K562 (cell line): Measurements from ENCODE around the gene AGA.

Experiments used
- ADNP ChIP-seq: fragments of 200-800 bp; sonication (Bioruptor generic); IDR thresholded peaks from 2 replicates; pipeline ENCODE4 v1.6.1; 2016; ENCODE audit warnings: missing genetic modification characterization, missing compliant biosample characterization
- CTCF ChIP-seq, 3 experiments: IDR thresholded peaks in 2 of 3; conservative IDR thresholded peaks in 1 of 3; 2 replicates each; pipeline ENCODE4 v1.5.1; 2011 to 2012; ENCODE audit warnings: low read length in 3 of 3, mild to moderate bottlenecking in 3 of 3, control low read depth in 2 of 3, improper control_type of control experiment in 1 of 3, inconsistent platforms in 1 of 3, low read depth in 1 of 3, mixed read lengths in 1 of 3, moderate library complexity in 1 of 3; ENCODE audit not compliant: insufficient read depth in 2 of 3
- EZH2 ChIP-seq: IDR thresholded peaks from 2 replicates; pipeline ENCODE4 v1.6.1; 2012; ENCODE audit warnings: low read depth, mild to moderate bottlenecking, inconsistent platforms, low read length, borderline replicate concordance
- FOXO4 ChIP-seq: fragments of 450-650 bp; formaldehyde crosslinking; IDR thresholded peaks from 2 replicates; pipeline ENCODE4 v1.4.0; 2020; ENCODE audit warnings: mild to moderate bottlenecking, moderate library complexity
- HNRNPL ChIP-seq: fragments of 200-400 bp; formaldehyde crosslinking; IDR thresholded peaks from 2 replicates; pipeline ENCODE4 v1.6.1; 2017; ENCODE audit warnings: low read depth, mild to moderate bottlenecking, low read length
- MAFF ChIP-seq: IDR thresholded peaks from 2 replicates; pipeline ENCODE4 v1.6.1; 2012; ENCODE audit warnings: low read length, improper control_type of control experiment
- PTRF ChIP-seq: fragments of 450-650 bp; IDR thresholded peaks from 2 replicates; pipeline ENCODE4 v1.6.1; 2016; ENCODE audit warnings: mild to moderate bottlenecking, missing genetic modification characterization, missing compliant biosample characterization
- RBBP5 ChIP-seq: fragments of 200-600 bp; sonication (generic); IDR thresholded peaks from 2 replicates; pipeline ENCODE4 v1.6.1; 2012; ENCODE audit warnings: borderline replicate concordance, mild to moderate bottlenecking, low read length, control low read depth, inconsistent platforms; ENCODE audit not compliant: insufficient read depth, poor library complexity, severe bottlenecking
- SMAD3 ChIP-seq: fragments of 450-650 bp; formaldehyde crosslinking; conservative IDR thresholded peaks from 2 replicates; pipeline ENCODE4 v1.4.0; 2020; ENCODE audit warnings: mild to moderate bottlenecking
- TBP ChIP-seq: optimal IDR thresholded peaks from 2 replicates; pipeline ENCODE3; 2011; ENCODE audit warnings: low read depth, low read length, improper control_type of control experiment
- TCF7L2 ChIP-seq: fragments of 150-350 bp; IDR thresholded peaks from 2 replicates; pipeline ENCODE4 v1.6.1; 2016; ENCODE audit warnings: low read depth, mild to moderate bottlenecking, low read length, moderate library complexity
- ZNF324 ChIP-seq: fragments of 250-450 bp; sonication (Bioruptor Pico); IDR thresholded peaks from 2 replicates; pipeline ENCODE4 v1.4.0; 2020; ENCODE audit warnings: mild to moderate bottlenecking
- ZNF639 ChIP-seq, 2 experiments: fragments of 200-800 bp in 1 of 2; sonication (Bioruptor generic) in 1 of 2; sonication (generic) in 1 of 2; formaldehyde crosslinking in 1 of 2; IDR thresholded peaks in 1 of 2; conservative IDR thresholded peaks in 1 of 2; 2 replicates each; pipeline versions ENCODE4 v1.5.0 to v1.6.1; 2016 to 2020; ENCODE audit warnings: missing compliant biosample characterization in 1 of 2, missing genetic modification characterization in 1 of 2, missing genetic modification reagents in 1 of 2
- ZNF76 ChIP-seq: fragments of 250-450 bp; sonication (Bioruptor Pico); IDR thresholded peaks from 2 replicates; pipeline ENCODE4 v1.4.0; 2020; ENCODE audit warnings: mild to moderate bottlenecking, moderate library complexity, borderline replicate concordance

- TF ChIP-seq FOXO4 (CRISPR knock-in tag) (no peak), ZNF324 (no peak), RBBP5 (no peak), CTCF (IDR thresholded peaks at IDR 0.05 in 2 of 3, conservative IDR thresholded peaks at IDR 0.05 in 1 of 3; ENCODE audit: insufficient read depth in 2 of 3, low read depth in 1 of 3, low read length in 3 of 3) (no peak), ADNP (tag) (no peak), TCF7L2 (no peak), ZNF76 (no peak), PTRF (no peak), MAFF (no peak), SMAD3 (CRISPR knock-in tag) (no peak), TBP (no peak), ZNF639 (CRISPR knock-in tag; conservative IDR thresholded peaks at IDR 0.05 in 1 of 2, IDR thresholded peaks at IDR 0.05 in 1 of 2) (no peak), HNRNPL (no peak), EZH2 (no peak)
These were observed 19.4 kb upstream of the AGA start for GRCh38 chr4:177461606-177462005.
